ENCODE data around the gene LRG1. TPM values are rescaled to one million over a fixed set of nuclear protein-coding genes. Genes with fewer than 3 reads are reported as not detected.

The LRG1 gene
- total and polyA plus RNA-seq, 9 of the 15 experiments (the other 6 are each of a cell fraction or from before 2014, with no cell fraction given) = 1.5 to 11.9 (median 8.7) TPM

DNA sequence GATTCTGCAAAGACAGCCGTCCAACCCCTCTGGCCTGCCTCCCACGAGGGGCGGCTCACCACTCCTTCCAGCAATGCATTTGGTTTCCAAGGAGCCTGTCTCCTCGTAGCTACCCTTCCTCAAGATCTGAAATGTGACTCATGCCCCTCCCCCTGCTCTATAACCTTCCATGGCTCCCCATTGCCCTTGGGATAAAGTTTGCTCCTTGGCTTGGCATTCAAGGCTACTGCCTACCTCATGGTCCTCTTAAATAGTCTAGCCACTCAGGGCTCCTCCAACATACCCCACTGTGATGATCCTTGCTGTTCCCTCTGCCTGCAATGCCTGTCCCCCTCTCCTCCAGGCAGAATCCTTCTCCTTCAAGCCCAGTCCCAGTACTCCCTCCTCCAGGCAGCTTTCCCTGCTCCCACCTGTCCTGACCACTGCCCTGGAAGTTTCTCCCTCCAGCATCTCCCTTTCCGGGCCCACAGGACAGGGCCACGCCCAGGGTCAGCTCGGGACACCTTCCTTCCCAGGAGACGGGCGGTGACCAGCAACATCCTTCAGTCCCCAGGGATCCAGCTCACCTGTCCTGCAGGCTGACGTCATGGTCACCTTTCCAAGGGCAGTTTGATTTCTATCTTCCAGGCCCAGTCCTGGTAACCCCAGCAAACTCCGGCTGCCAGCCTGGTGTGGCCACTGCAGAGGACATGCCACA, 38.9 kb upstream of the LRG1 start (continued):
- TF ChIP-seq, protein P1, sequence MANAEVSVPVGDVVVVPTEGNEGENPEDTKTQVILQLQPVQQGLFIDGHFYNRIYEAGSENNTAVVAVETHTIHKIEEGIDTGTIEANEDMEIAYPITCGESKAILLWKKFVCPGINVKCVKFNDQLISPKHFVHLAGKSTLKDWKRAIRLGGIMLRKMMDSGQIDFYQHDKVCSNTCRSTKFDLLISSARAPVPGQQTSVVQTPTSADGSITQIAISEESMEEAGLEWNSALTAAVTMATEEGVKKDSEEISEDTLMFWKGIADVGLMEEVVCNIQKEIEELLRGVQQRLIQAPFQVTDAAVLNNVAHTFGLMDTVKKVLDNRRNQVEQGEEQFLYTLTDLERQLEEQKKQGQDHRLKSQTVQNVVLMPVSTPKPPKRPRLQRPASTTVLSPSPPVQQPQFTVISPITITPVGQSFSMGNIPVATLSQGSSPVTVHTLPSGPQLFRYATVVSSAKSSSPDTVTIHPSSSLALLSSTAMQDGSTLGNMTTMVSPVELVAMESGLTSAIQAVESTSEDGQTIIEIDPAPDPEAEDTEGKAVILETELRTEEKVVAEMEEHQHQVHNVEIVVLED (CRISPR knock-in tag; IDR thresholded peaks at IDR 0.05) = no peak
- TF ChIP-seq HDAC1 (IDR thresholded peaks at IDR 0.05) = peak in 1 of 2 experiments; percentile 55; a peak in 2 of 4 replicates
- TF ChIP-seq U2AF2 (optimal IDR thresholded peaks at IDR 0.05; ENCODE audit: low read depth, low read length) = no peak
- TF ChIP-seq CREB1 (IDR thresholded peaks at IDR 0.05) = no peak
- TF ChIP-seq CREB1 (CRISPR knock-in tag; IDR thresholded peaks at IDR 0.05) = no peak
- no peak for TF ChIP-seq MAFK (IDR thresholded peaks at IDR 0.05; ENCODE audit: low read length)
- TF ChIP-seq PHF20 (IDR thresholded peaks at IDR 0.05; ENCODE audit: partially characterized antibody) = peak; percentile 48
- TF ChIP-seq ZNF668 (CRISPR knock-in tag; IDR thresholded peaks at IDR 0.05) = no peak
- TF ChIP-seq DNMT1 (IDR thresholded peaks at IDR 0.05) = no peak
- 0 out of 2 replicates have a peak, but pooled peaks have one; percentile 31 for TF ChIP-seq HDGF (IDR thresholded peaks at IDR 0.05)
- TF ChIP-seq CBFB (CRISPR knock-in tag; IDR thresholded peaks at IDR 0.05) = no peak
- TF ChIP-seq POLR2H (tag; IDR thresholded peaks at IDR 0.05; ENCODE audit: low read depth) = no peak
- 0 out of 2 replicates have a peak, but pooled peaks have one; percentile 24 for TF ChIP-seq DPF2 (IDR thresholded peaks at IDR 0.05)
- TF ChIP-seq BCOR (IDR thresholded peaks at IDR 0.05) = peak; percentile 99
- TF ChIP-seq RCOR1 (IDR thresholded peaks at IDR 0.05; ENCODE audit: borderline replicate concordance in 1 of 2, low read depth in 2 of 2, low read length in 2 of 2) = no peak
- TF ChIP-seq, protein P2, sequence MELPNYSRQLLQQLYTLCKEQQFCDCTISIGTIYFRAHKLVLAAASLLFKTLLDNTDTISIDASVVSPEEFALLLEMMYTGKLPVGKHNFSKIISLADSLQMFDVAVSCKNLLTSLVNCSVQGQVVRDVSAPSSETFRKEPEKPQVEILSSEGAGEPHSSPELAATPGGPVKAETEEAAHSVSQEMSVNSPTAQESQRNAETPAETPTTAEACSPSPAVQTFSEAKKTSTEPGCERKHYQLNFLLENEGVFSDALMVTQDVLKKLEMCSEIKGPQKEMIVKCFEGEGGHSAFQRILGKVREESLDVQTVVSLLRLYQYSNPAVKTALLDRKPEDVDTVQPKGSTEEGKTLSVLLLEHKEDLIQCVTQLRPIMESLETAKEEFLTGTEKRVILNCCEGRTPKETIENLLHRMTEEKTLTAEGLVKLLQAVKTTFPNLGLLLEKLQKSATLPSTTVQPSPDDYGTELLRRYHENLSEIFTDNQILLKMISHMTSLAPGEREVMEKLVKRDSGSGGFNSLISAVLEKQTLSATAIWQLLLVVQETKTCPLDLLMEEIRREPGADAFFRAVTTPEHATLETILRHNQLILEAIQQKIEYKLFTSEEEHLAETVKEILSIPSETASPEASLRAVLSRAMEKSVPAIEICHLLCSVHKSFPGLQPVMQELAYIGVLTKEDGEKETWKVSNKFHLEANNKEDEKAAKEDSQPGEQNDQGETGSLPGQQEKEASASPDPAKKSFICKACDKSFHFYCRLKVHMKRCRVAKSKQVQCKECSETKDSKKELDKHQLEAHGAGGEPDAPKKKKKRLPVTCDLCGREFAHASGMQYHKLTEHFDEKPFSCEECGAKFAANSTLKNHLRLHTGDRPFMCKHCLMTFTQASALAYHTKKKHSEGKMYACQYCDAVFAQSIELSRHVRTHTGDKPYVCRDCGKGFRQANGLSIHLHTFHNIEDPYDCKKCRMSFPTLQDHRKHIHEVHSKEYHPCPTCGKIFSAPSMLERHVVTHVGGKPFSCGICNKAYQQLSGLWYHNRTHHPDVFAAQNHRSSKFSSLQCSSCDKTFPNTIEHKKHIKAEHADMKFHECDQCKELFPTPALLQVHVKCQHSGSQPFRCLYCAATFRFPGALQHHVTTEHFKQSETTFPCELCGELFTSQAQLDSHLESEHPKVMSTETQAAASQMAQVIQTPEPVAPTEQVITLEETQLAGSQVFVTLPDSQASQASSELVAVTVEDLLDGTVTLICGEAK (IDR thresholded peaks at IDR 0.05) = no peak
- TF ChIP-seq, protein P2 (CRISPR knock-in tag; IDR thresholded peaks at IDR 0.05) = no peak
- TF ChIP-seq, protein P3, sequence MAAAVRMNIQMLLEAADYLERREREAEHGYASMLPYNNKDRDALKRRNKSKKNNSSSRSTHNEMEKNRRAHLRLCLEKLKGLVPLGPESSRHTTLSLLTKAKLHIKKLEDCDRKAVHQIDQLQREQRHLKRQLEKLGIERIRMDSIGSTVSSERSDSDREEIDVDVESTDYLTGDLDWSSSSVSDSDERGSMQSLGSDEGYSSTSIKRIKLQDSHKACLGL (CRISPR knock-in tag; IDR thresholded peaks at IDR 0.05; ENCODE audit: borderline replicate concordance, poor library complexity, severe bottlenecking) = no peak
- TF ChIP-seq ARID1B (IDR thresholded peaks at IDR 0.05) = no peak
- 0 out of 2 replicates have a peak, but pooled peaks have one; percentile 19 for TF ChIP-seq XRCC5 (IDR thresholded peaks at IDR 0.05; ENCODE audit: low read depth, low read length)
